Measurements from ENCODE around the gene HPCAL1.

DNA sequence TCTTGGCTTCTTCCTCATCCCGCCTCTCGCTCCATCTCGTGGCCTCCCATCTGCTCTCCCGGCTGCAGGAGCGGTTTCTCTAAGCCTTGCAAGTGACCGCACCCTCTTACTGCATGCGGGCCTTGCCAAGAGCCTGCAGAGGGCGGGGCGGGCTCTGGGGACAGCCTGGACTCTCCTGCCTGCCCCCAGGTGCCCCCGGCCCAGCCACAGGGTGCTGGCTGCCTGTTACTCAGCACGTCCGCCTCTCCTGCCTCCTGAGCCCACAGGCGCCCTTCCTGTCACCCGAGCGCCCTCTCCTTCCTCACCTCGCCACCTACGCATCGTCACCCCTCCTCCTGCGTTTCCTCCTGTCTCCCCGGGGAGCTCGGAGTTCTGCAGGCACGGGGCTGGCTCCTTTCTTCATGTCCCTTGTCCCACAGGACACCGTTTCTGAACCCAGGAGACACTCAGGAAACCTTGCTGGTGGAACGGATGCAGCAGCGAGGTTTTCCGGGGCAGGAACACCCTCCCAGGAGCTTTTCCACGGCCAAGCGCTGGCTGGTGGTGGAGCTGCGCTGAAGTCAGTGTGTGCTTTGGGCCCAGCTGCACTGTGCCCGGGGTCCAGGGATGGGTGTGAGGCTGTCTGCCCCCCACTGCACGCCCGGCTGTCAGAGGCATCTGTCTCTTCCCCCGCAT, 28.5 kb downstream of the HPCAL1 start:
- TF ChIP-seq POLR2A (IDR thresholded peaks at IDR 0.05) = no peak
- TF ChIP-seq, protein P1, sequence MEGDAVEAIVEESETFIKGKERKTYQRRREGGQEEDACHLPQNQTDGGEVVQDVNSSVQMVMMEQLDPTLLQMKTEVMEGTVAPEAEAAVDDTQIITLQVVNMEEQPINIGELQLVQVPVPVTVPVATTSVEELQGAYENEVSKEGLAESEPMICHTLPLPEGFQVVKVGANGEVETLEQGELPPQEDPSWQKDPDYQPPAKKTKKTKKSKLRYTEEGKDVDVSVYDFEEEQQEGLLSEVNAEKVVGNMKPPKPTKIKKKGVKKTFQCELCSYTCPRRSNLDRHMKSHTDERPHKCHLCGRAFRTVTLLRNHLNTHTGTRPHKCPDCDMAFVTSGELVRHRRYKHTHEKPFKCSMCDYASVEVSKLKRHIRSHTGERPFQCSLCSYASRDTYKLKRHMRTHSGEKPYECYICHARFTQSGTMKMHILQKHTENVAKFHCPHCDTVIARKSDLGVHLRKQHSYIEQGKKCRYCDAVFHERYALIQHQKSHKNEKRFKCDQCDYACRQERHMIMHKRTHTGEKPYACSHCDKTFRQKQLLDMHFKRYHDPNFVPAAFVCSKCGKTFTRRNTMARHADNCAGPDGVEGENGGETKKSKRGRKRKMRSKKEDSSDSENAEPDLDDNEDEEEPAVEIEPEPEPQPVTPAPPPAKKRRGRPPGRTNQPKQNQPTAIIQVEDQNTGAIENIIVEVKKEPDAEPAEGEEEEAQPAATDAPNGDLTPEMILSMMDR (IDR thresholded peaks at IDR 0.05) = no peak

All from testis (tissue), 2 donors.